AML-193 (cell line): Measurements from ENCODE around the gene C14orf119.

Experiments used
- DNase-seq, 2 experiments: peaks; one replicate each; lab custom pipeline; 2025; lab: John Stamatoyannopoulos, UW

Gene C14orf119

DNA sequence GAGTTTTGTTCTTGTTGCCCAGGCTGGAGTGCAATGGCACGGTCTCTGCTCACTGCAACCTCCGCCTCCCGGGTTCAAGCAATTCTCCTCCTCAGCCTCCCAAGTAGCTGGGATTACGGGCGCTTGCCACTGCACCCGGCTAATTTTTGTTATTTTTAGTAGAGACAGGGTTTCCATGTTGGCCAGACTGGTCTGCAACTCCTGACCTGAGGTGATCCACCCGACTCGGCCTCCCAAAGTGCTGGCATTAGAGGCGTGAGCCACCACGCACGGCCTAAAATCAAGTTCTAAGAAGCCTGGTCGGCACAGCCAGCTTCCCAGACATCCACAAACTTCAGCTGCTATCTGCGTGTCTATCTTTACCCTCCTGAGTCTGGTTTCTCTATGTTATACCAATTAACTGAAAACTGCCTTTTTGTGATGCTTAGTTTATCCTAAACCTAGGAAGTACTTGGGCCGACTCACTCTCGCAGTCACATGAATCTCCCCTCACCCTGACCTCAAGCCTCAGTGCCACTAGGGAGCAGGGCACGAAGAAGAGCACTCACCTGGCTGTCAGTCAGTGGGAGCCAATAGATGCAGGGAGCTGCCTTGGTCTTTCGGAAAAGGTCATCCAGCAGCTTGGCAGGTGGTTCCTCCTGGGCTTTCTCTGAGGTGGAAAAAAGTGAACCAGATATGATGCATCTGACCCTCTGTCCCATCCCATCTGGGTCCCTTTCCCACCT, 34.6 kb upstream of the C14orf119 start:
- no peak for DNase-seq

DNA sequence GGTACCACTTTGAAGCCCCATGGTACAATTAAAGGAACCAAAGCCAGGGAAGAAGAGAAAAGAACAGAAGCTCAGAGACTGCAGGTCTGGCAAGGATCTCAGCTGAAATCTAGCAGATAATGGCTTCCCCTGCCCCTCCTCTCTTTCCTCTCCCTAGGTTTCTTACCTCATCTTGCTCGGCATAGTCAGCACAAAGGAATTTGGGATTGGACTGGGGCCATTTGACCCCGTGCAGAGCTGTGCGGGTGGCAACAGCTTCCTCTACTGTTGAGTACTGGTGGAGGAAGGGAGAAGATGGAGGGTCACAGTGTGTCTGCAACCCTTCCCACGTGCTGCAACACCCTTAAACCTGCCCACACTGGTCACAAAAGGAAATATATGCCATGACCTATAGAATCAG, 33.3 kb upstream of the C14orf119 start:
- no peak for DNase-seq

DNA sequence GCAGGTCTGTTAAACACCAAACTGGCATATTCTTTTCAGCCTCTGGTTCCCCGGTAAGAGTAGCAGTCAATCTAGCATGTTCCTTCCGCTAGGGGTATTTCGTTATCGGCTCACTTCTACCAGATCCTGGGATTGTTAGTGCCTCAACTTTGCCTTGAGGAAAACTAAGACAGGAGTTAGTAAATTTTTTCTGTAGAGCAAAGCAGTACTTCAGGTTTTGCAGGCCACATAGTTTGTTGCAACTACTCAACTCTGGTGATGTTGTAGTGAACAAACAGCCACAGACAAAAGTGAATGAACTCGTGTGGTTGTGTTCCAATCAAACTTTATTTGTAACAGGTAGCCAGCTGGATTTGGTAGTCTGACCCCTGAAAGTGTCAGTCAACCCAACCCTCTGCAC, 31.7 kb upstream of the C14orf119 start:
- no peak for DNase-seq

DNA sequence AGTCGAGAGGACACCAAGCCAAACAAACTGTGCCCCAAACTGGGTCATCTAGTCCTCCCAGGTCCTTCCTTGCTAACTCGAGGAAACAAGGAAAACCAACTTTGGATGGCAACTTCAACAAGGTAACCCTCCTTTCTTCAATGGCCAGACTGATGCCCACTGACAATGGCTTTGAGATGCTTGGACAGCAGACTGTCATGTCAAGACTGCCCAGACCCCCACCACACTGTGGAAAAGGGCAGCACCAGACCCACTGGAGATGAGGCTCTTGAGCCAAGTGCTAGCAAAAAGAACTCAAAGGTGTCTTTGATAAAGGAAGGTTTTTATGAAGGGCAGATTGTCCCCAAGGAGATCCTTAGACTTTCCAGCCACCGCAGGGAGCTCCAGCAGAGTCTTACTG, 28.9 kb upstream of the C14orf119 start:
- no peak for DNase-seq

DNA sequence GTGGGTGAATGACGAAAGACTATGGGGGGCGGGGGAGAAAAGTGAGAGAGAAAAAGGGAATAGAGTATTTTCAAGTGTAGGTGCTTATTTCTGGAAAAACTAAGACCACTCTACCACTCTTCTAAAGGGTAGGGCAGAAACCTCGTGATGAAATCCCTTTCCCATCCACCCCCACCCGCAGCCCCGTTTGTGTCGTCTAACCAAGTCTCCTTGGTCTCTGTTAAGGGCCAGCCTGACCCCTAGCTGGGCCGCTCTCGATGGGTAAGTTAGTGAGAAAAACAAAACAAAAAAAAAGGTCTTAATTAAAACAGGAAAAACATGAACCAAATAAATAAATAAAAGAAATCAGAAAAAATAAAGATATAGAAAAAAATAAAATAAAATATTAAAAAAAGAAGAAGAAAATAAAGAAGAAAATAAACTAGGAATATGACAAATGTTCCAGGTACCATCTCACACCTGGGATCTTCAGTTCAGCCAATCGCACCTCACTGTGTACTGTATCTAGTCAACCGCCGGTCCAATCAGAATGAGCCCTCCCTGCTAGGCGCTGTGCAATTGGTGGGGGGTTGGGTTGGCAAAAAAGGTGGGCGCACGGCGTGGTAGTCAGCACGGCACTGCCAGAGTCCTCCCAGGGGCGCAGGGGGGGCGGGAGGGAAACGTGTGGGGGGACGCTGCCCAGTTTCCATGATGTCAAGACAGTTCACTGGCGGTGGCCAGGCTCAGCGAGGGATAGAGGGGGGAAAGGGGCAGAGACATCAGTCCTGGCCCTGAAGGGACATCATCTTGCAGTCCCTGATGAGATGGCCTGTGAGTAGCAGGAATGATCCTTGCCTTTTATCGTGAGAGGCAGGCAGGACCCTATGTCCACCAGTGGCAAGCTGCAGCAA, 28.2 kb upstream of the C14orf119 start:
- no peak for DNase-seq

DNA sequence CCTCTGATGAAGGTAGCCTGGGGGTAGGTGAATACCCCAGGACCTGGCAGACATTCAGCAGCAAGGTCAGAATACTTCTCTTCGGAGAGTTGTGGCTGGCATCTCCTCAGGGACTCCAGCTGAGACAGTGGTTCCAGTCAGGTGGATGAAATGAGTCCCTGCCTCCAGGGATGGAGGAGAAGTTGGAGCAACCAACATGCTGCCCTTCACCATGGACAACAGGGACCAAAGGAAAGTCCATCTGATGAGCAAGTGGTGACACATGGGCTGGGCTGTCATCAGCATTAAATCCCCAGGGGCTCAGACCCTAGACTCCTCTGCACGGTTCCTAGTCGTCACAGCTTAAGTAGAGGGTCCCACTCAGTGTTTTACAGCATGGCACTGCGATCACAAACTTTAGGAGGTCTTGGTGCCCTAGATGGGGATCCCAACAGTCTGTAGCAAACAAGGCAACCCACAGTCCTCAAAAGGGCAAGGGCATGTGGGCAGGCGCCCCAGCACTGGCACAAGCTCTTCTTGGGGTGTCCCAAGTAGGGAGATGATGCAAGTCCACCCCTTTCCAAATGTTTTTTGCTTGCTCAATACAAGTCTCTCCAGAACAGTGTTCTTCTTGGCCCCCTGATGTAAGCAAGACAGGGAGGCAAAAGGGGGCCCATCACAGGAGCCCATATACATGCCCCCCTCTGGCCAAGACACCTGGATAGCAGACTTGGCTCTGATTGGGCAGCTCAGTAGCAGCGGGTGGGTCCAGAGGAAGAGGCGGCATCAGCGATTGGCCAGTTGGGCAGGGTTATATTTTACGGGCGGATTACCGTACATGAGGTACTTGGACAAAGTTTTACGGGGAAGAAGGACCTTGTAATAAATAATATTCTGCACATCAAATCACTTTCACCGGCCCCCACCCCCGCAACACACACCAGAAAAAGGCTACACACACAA, 27.2 kb upstream of the C14orf119 start:
- DNase-seq: no peak

DNA sequence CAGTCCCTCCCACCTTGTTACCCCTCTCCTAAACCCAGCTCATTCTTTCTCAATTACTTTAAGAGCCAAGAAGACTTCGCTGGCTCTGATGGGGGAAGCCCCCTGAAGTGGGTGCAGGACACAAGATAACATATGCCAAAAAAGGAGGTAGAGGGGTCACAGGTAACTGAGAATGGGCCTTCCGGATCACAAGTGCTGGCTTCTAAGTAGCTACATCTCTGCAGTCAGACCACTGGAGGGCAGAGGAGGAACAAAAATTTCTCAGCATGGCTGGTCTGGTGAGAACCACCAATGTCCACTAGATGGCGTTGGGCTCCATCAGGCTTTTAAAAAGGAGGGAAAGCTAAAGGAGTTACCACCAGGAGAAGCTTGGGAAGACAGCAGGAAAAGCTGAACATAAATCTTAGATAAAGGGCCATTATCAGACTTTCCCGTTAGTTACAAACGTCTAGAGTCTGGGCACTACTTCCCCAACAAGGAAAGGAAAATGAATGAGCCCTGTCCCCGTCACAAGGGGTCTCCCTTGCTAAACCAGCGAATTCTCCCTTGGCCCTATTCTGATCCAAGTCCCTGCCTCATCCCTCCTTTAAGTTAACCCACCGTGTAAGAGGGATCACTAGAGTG, 26.4 kb upstream of the C14orf119 start:
- no peak for DNase-seq

DNA sequence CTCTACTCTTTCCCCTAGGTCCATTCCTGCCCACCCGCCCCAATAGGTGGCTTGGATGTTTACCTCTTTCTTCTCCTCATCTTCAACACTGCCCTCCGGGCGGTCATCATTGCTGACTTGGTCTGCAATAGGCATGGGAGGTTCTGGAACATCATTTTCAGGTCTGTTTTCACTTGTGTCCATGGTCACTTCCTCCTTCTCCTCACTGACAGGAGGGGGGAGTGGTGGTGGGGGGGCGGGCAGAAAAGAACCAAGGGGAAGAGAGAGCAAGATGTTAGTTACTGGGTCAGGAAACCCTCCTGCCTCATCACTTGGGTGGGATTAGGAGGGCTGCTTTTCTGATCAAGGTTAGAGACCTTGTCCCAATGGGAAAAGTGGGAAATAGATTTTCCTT, 25.9 kb upstream of the C14orf119 start:
- DNase-seq: no peak

DNA sequence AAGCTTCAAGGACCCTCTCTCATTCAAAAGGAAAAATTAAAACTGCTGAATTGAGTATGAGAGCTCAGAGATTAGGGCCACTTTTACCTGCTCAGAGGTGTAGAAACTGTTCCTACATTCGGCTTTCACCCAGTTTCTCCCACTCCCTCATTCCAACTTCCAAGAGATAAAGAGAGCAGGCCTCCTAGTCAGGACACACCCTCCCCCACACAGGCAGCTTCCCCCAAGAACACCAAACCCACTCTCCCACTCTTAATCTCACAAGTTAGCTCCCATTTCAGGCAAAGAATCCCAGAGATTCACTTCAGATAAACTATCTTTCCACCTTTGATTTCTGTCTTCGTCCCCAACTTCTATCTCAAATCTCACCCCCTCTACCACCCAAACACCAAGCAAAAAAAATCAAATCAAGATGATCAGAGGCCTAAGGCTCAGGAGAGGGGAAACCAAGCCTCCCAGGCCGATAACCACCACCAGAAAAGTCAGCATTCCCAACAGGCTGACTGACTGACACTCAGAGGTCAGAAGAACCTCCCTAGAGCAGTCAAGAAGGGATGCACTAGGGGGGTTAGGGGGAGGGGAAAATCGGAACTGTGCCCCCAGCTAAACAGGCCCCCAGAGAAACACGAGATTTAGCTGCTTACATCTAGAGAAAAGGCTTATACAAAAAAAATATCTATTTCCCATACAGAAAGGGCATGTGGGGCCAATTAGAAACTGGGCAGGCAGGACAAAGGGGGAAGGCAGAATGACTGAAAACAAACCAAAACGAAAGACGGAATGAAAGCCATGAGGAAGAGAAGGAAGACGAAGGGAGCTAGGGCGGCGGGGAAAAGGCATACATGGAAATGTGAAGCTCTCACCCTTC, 24.8 kb upstream of the C14orf119 start:
- DNase-seq: no peak

DNA sequence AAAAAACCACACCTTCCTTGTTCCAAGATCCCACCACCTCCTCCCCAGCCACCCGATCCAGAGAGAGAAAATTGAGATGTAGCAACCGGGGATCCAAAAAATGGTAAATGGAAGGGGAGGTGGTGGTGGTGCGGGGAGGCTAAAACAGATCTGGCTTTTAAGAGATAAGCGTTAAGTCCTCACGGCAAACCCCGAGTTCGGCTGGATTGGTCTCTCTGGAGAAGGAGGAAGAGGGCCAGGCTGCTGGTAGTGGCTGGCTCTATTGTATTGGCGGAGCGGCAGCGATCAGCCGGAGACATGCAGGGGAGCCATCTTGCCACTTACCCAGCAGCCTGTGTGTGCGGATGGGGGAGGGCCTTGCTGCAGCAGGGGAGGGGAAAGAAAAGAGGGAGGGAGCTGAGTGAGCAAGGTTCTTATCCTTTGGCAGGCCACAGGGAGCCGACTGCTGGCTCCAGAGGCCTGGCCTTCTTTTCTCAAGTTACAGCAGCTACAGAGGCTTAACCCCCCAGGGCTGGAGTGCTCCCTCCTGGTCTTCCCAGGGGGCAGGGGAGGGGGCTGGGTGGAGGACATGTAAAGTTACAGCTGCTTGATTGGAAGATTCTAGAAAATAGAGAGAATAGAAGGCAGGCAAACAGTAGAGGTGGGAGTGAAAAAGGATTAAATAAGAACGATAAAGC, 23.9 kb upstream of the C14orf119 start:
- DNase-seq: no peak

DNA sequence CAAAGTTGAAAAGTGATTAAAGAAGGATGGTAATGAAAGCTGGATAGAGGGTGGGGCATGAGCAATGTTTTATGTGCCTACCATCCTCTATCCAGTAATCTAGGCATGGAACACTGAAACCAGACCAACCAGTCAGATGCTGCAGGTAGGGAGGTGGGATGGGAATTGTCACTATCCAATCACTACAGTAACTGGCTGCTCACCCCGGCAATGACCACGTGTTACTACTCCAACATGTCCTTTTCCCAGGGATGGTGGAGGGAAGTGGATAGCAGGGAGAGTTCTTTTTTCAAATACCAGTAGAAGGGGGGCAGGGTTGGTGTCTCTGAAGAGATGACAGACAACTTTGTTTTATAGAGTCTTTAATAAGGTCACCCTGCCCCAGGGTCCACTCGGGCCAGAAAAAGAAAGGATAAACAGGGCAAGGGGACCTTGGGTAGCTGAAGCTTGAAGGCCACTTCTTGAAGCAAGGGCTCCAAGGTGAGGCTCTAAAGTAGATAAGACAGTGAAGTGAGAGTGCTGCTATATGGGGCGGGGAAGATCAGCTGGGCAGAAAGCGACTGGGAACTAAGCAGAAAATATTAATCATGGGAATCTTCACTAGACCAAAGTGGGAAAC, 23.3 kb upstream of the C14orf119 start:
- no peak for DNase-seq

DNA sequence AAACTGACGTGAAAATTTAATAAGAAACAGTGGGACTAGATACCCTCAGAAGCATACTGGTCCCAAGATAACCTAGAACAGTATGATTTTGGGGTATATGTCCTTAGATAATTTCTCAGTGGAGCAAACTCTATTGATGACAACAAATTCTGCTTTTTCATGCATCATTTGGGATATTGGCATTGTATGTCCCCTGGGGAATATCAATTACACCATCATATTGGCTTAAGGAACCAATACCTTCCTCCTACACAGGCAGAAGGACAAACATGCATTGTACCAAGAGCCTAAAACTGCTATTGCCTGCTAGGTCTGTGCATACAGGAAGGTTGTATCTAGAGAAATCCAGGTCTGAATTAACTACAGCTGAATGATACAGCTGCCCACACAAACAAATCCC, 20.4 kb upstream of the C14orf119 start:
- no peak for DNase-seq

DNA sequence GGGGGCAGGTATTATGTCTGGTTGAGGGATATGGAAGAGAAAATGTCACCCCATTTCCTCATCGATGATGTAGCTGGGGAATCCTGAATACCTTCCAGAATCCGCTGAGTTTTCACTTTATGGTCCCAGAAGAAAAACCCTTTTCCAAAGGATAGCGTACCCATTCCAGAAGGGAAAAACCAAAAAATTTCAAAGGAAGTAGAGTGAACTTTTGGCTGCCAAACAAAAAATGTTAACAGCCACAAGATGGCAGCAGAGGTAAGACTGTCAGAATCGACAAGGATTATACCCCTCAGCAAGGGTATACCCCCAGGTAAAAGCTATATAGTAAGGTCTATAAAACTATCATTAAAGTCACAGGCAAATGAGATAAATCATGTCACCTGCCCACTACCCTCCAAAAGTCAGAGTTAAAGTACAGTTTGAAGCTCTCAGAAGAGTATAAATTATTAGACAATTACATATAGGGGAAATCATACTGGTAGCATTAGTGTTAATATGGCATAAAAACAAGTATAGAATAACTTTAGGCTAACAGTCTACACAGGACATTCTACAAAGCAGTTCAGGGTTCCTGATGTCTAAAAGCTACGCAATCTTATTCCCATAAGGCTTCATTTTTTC, 18.4 kb upstream of the C14orf119 start:
- no peak for DNase-seq

DNA sequence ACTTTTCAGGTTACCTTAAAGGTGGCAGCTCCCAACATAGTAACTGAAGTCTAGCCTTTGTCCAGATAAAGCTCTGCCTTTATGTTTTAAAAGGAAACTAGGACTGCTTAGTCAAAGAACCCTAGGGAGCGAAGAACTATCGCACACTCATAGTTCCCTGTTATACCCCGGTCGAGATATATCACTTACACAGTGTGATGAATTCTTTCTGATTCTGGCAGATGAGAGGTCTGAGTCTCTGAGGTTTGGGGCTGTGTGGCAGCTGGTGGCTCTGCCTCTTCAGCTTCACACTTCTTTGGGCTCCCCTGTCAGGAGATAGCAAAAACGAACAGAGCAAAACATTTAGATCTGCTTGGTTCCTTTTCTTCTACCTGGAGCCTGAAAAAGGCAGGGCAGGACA, 17.3 kb upstream of the C14orf119 start:
- DNase-seq: no peak

DNA sequence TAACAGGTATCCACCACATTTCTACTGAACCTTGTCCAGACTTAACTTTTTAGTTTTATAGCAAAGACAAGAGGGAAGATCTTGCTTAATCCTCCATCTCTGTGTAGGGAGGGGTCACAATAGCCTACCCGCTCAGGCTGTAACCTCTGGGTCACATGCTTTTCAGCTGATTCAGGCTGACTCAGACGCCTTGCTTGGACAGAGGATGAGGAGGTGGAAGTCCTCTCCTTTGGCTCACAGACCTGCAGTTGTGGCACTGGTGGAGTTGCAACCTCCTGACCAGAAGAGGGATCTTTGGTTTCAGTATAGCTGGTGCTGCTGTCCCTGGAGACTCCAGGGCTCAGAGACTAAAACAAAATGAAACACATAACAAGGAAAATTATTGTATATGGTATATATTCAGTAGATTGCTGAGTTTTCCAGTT, 16.6 kb upstream of the C14orf119 start:
- DNase-seq: no peak

DNA sequence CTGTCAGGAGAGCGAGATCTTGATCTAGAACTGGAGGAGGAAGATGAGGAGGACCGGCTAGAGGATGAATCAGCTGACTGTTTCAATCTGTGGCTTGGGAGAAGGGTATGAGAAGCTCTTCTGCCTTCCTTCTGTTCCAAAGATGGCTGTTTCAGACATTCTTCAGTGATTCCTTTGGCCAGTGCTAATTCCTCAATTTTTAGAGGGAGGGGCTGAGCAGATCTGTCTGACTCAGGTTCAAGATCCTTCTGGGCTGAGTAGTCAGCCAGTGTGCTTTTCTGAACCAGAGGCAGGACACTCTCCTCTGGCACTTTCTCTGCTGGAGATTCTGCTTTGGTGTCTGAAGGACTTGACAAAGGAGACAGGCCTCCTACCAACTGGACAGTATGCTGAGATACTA, 15.6 kb upstream of the C14orf119 start:
- no peak for DNase-seq

DNA sequence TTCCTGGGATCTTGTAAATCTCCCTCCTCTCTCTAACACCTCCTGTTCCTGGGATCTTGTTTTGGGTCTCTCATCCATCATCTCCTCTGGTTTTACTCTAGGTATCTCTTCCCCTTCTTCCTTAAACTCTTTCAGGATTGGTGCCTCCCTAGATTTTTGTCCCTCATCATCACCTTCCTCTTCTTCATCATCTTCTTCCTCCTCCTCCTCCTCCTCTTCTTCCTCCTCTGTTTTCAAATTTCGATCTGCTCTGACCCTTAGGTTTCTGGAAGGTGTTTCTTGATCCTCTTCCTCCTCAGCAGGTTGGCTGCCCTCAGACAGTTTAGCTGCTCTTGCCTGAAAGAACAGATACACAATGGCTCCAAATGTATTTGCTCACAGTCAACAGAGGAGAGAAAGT, 14.8 kb upstream of the C14orf119 start:
- no peak for DNase-seq

DNA sequence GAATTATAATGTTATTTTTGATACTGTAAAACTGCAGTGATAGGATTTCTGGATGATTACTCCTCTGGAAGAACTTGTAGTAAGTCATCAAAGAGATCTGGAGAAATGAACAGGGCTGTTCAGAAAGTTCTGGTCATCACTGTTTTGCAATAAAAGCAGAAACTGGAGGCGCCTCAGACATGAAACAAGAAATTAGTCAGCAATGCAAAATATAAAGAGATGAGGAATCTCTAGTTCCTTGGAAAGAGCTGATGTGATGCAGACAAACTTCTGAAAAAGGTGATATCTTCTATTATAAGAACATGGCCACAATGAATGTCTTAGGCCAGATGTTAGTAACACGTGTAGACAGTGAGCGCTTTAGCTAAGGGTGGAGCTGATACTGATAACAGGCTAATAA, 9.8 kb upstream of the C14orf119 start:
- no peak for DNase-seq

DNA sequence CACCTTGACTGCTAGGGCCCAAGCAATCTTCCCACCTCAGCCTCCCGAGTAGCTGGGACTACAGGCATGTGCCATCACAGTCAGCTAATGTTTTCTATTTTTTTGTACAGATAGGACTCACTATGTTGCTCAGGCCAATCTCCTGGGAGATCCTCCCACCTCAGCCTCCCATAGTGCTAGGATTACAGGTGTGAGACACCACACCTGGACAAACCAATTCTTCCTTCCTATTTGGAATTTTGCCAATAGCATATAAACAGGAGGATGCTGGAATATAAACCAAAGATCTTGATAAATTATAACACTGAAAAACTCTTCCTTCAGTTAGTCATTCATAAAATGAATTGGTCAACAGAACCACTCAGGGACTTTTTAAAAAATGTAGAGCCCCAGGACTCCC, 8.7 kb upstream of the C14orf119 start:
- no peak for DNase-seq
